Stomach smooth muscle (tissue), 2 donors: Measurements from ENCODE around the gene LYL1.

ENCODE experiments used
- H3K27ac ChIP-seq: one replicate; pipeline ENCODE4 v1.7.0; 2013; ENCODE audit warnings: mild to moderate bottlenecking, low read length, inconsistent platforms
- H3K27me3 ChIP-seq, 2 donors: one replicate each; pipeline ENCODE4 v1.7.0; 2013; ENCODE audit warnings: low read length in 2 of 2; ENCODE audit not compliant: insufficient read depth in 2 of 2, control insufficient read depth in 1 of 2
- H3K36me3 ChIP-seq, 2 donors: one replicate each; pipeline ENCODE4 v1.7.0; 2013; ENCODE audit warnings: low read length in 2 of 2; ENCODE audit not compliant: control insufficient read depth in 2 of 2, insufficient read depth in 2 of 2
- H3K4me1 ChIP-seq: one replicate; pipeline ENCODE4 v1.7.0; 2013; ENCODE audit warnings: low read length; ENCODE audit not compliant: control insufficient read depth, insufficient read depth
- H3K4me3 ChIP-seq, 2 donors: one replicate each; pipeline ENCODE4 v1.7.0; 2013; ENCODE audit warnings: low read length in 2 of 2
- H3K9ac ChIP-seq, 2 donors: one replicate each; pipeline ENCODE4 v1.7.0; 2013; ENCODE audit warnings: low read length in 2 of 2, mild to moderate bottlenecking in 1 of 2
- H3K9me3 ChIP-seq, 2 donors: one replicate each; pipeline ENCODE4 v1.7.0; 2013; ENCODE audit warnings: low read length in 2 of 2; ENCODE audit not compliant: control insufficient read depth in 2 of 2
- donor health status: healthy.
- donor health status: Pancreatic carcinoma.

Gene LYL1

GRCh38 chr19:13082192-13083007 is 20.3 kb downstream of the LYL1 start:
- H3K27me3 ChIP-seq: no peaks in the 10 kb centered on the region
- peak overlapping the region; percentile 6 for H3K27ac ChIP-seq
- peaks cover 60% of the 10 kb centered on the region for H3K4me1 ChIP-seq
- peaks cover 9 to 33% of the 10 kb centered on the region in 2 donors for H3K36me3 ChIP-seq
- H3K4me3 ChIP-seq: no peak overlapping the region
- no peaks in the 10 kb centered on the region for H3K9me3 ChIP-seq
- H3K9ac ChIP-seq: peak overlapping the region in 1 of 2 donors; percentile 20

GRCh38 chr19:13079542-13079986 is 23.1 kb downstream of the LYL1 start:
- H3K4me1 ChIP-seq: peaks cover 64% of the 10 kb centered on the region
- H3K36me3 ChIP-seq: peaks cover 17 to 31% of the 10 kb centered on the region in 2 donors
- H3K27me3 ChIP-seq: no peaks in the 10 kb centered on the region
- no peaks in the 10 kb centered on the region for H3K9me3 ChIP-seq
- no peak overlapping the region for H3K4me3 ChIP-seq
- H3K27ac ChIP-seq: peak overlapping the region; percentile 80
- peak overlapping the region in 1 of 2 donors; percentile 46 for H3K9ac ChIP-seq

- H3K4me3 ChIP-seq: no peak overlapping the region
- H3K36me3 ChIP-seq: peaks cover 19 to 34% of the 10 kb centered on the region in 2 donors
- H3K27ac ChIP-seq: peak overlapping the region; percentile 80
- H3K9me3 ChIP-seq: no peaks in the 10 kb centered on the region
- peaks cover 65% of the 10 kb centered on the region for H3K4me1 ChIP-seq
- H3K9ac ChIP-seq: peak overlapping the region; percentile 46 to 47
- H3K27me3 ChIP-seq: no peaks in the 10 kb centered on the region
Measured at GRCh38 chr19:13078897-13079541, 23.6 kb downstream of the LYL1 start.

DNA sequence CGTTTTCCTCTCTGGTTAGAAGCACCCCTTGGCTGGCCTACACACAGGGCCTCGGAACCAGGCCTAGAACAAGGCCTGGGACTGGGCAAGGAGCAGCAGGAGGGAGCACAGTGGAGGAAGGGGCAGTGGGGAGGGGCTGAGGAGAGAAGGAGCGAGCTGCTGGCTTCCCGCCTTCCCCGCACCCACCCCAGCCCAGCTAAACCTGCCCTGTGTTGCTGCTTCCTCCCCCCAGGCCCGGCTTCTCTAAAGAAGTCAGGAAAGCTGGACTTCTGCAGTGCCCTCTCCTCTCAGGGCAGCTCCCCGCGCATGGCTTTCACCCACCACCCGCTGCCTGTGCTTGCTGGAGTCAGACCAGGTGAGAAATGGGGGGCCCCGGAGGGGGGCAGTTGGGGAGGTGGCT is 24.3 kb downstream of the LYL1 start:
- peaks cover 23 to 35% of the 10 kb centered on the region in 2 donors for H3K36me3 ChIP-seq
- no peaks in the 10 kb centered on the region for H3K9me3 ChIP-seq
- peak overlapping the region; percentile 80 for H3K27ac ChIP-seq
- H3K27me3 ChIP-seq: no peaks in the 10 kb centered on the region
- no peak overlapping the region for H3K4me3 ChIP-seq
- peaks cover 67% of the 10 kb centered on the region for H3K4me1 ChIP-seq
- H3K9ac ChIP-seq: peak overlapping the region in 1 of 2 donors; percentile 3

- Histone ChIP-seq H3K27ac (peak overlapping the region; percentile 80), H3K9ac (no peak overlapping the region), H3K27me3 (no peaks in the 10 kb centered on the region), H3K9me3 (no peaks in the 10 kb centered on the region), H3K36me3 (peaks cover 23 to 36% of the 10 kb centered on the region in 2 donors), H3K4me1 (peaks cover 65% of the 10 kb centered on the region), H3K4me3 (no peak overlapping the region)
Measured at GRCh38 chr19:13077240-13077639, 25.4 kb downstream of the LYL1 start.

DNA sequence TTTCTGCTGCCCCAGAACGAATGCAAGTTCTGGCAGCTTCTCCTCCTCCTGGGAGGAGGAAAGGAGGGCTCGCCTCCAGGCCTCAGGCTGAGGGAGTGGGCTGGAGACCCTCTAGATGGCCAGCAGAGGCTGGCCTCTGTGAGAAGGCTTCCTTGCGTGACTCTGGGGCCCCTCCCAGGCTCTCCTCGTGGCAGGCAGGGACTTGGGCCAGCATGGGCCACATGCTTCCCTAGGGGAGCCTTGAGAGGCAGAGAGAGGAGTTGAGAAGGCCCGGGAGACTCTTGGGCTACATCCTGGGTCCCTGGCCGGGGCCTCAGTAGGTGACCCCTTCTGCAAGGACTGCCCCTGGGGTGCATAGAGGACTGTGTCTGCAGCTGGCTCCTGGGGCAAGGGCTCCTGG is 25.9 kb downstream of the LYL1 start:
- Histone ChIP-seq H3K36me3 (peaks cover 23 to 36% of the 10 kb centered on the region in 2 donors), H3K9me3 (no peaks in the 10 kb centered on the region), H3K27me3 (no peaks in the 10 kb centered on the region), H3K4me1 (peaks cover 65% of the 10 kb centered on the region), H3K27ac (peak overlapping the region; percentile 80), H3K4me3 (no peak overlapping the region), H3K9ac (no peak overlapping the region)

DNA sequence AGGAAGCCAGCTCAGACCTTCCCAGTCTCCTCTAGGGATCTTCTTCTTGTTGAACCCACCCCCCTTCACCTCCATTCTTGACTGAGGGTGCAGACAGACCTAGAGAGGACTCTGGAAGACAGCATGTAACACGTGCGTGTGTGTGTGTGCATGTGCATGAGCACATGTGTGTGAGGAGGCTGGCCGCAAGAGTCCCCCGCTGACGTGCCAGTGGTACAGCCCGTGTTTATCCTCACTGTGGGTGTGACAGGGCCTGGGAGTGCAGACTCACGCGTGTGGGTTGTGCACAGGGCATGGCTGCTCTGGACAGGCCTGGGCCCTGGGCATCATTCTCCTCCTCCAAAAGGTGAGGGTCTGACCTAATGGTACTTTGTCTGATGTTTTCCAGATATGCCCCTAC is 26.3 kb downstream of the LYL1 start:
- Histone ChIP-seq H3K27me3 (no peaks in the 10 kb centered on the region), H3K4me3 (no peak overlapping the region), H3K4me1 (peaks cover 64% of the 10 kb centered on the region), H3K9ac (no peak overlapping the region), H3K36me3 (peaks cover 23 to 32% of the 10 kb centered on the region in 2 donors), H3K9me3 (no peaks in the 10 kb centered on the region), H3K27ac (peak overlapping the region; percentile 80)

- Histone ChIP-seq H3K36me3 (peaks cover 23 to 29% of the 10 kb centered on the region in 2 donors), H3K27me3 (no peaks in the 10 kb centered on the region), H3K4me3 (no peak overlapping the region), H3K4me1 (peaks cover 75% of the 10 kb centered on the region), H3K9me3 (no peaks in the 10 kb centered on the region), H3K27ac (no peak overlapping the region), H3K9ac (no peak overlapping the region)
Measured at GRCh38 chr19:13074378-13074777, 28.3 kb downstream of the LYL1 start.

GRCh38 chr19:13073263-13073662 is 29.4 kb downstream of the LYL1 start:
- Histone ChIP-seq H3K27me3 (no peaks in the 10 kb centered on the region), H3K9ac (no peak overlapping the region), H3K4me3 (no peak overlapping the region), H3K9me3 (no peaks in the 10 kb centered on the region), H3K36me3 (peaks cover 23 to 29% of the 10 kb centered on the region in 2 donors), H3K27ac (no peak overlapping the region), H3K4me1 (peaks cover 75% of the 10 kb centered on the region)

- no peaks in the 10 kb centered on the region for H3K9me3 ChIP-seq
- no peaks in the 10 kb centered on the region for H3K27me3 ChIP-seq
- peak overlapping the region; percentile 6 for H3K27ac ChIP-seq
- peaks cover 75% of the 10 kb centered on the region for H3K4me1 ChIP-seq
- no peak overlapping the region for H3K4me3 ChIP-seq
- H3K9ac ChIP-seq: no peak overlapping the region
- H3K36me3 ChIP-seq: peaks cover 23 to 29% of the 10 kb centered on the region in 2 donors
Measured at GRCh38 chr19:13072188-13072908, 30.3 kb downstream of the LYL1 start.
